HCT116 (cell line): ENCODE results near the gene LMOD3. TPM values are rescaled to one million over a fixed set of nuclear protein-coding genes. Genes with fewer than 3 reads are reported as not detected.

Experiments
- ATAC-seq: fragments of 200-7000 bp; cut with Tn5 transposase; 2 replicates; pipeline ENCODE4 v1.9.1; 2020; ENCODE audit warnings: mild to moderate bottlenecking, moderate library complexity
- BruUV-seq: library from RNA; stranded (reverse); fragments of 400-500 nt; replicated peaks from 2 replicates; lab custom pipeline; 2021; lab: Mats Ljungman, UMichigan
- CTCF ChIA-PET: fragments of 300-600 bp; sonication (Branson Sonifier 250); formaldehyde crosslinking; loops from one replicate; lab custom pipeline; 2021; ENCODE audit warnings: antibody characterized with exemption; lab: Charles Lee
- POLR2A ChIA-PET: fragments of 300-600, 350-600 bp; sonication (Branson Sonifier 250); formaldehyde crosslinking; loops from one replicate; lab custom pipeline; 2021; ENCODE audit warnings: antibody characterized with exemption; lab: Charles Lee
- RAD21 ChIA-PET, 2 experiments: fragments of 300-600 bp; sonication (Branson Sonifier 250); formaldehyde crosslinking; loops; one replicate each; lab custom pipeline; 2023; ENCODE audit warnings: low total read pairs in 2 of 2; ENCODE audit not compliant: uncharacterized antibody in 2 of 2, unreplicated experiment in 2 of 2, low non-redundant PET in 1 of 2; lab: Charles Lee
- DNase-seq: peaks from one replicate; pipeline ENCODE4 v3.0.0-alpha.2; 2010; ENCODE audit warnings: low read depth, low spot score
- H2AFZ ChIP-seq: fragments of 200-600 bp; shearing (Covaris generic), sonication (generic); 2 replicates; pipeline ENCODE4 v1.6.1; 2017; ENCODE audit warnings: low read depth, mixed run types, mixed read lengths, antibody characterized with exemption, low read length; ENCODE audit not compliant: poor library complexity, severe bottlenecking
- H3K27ac ChIP-seq: 2 replicates; pipeline ENCODE4 v1.5.1; 2012; ENCODE audit warnings: low read depth, low read length
- H3K27me3 ChIP-seq: fragments of 200-600 bp; sonication (generic); 2 replicates; pipeline ENCODE4 v1.6.1; 2016; ENCODE audit warnings: mixed run types, low read length, mixed read lengths; ENCODE audit not compliant: insufficient read depth
- H3K36me3 ChIP-seq, 2 experiments: fragments of 200-500 bp in 1 of 2; fragments of 200-600 bp in 1 of 2; sonication (Bioruptor generic) in 1 of 2; sonication (generic) in 1 of 2; 2 replicates each; pipeline versions ENCODE4 v1.5.1 to v1.6.1; 2014 to 2016; ENCODE audit warnings: low read length in 2 of 2, inconsistent platforms in 1 of 2, mixed read lengths in 1 of 2, mixed run types in 1 of 2; ENCODE audit not compliant: insufficient read depth in 2 of 2, control insufficient read depth in 1 of 2
- H3K4me1 ChIP-seq, 2 experiments: fragments of 200-600 bp in 1 of 2; sonication (generic) in 1 of 2; 2 replicates each; pipeline versions ENCODE4 v1.5.1 to v1.6.1; 2012 to 2017; ENCODE audit warnings: low read length in 2 of 2, inconsistent platforms in 1 of 2, mild to moderate bottlenecking in 1 of 2, mixed read lengths in 1 of 2, mixed run types in 1 of 2, moderate library complexity in 1 of 2; ENCODE audit not compliant: insufficient read depth in 2 of 2, control insufficient read depth in 1 of 2
- H3K4me2 ChIP-seq: fragments of 200-600 bp; sonication (generic); 2 replicates; pipeline ENCODE4 v1.6.1; 2017; ENCODE audit warnings: mixed run types, low read length, mixed read lengths
- H3K4me3 ChIP-seq, 2 experiments: fragments of 200-600 bp in 1 of 2; sonication (generic) in 1 of 2; replicated peaks in 1 of 2; 2 replicates each; pipeline ENCODE4 v1.5.1; 2011 to 2016; ENCODE audit warnings: low read length in 2 of 2, control low read depth in 1 of 2, low read depth in 1 of 2, mild to moderate bottlenecking in 1 of 2, mixed read lengths in 1 of 2, mixed run types in 1 of 2
- H3K79me2 ChIP-seq: fragments of 200-600 bp; sonication (generic); 2 replicates; pipeline ENCODE4 v1.6.1; 2017; ENCODE audit warnings: mild to moderate bottlenecking, mixed run types, low read length, moderate library complexity, mixed read lengths; ENCODE audit not compliant: insufficient read depth
- H3K9ac ChIP-seq: fragments of 200-600 bp; sonication (generic); 2 replicates; pipeline ENCODE4 v1.6.1; 2016; ENCODE audit warnings: low read length, mixed read lengths
- H3K9me2 ChIP-seq: fragments of 200-600 bp; sonication (generic), shearing (Covaris generic); 2 replicates; pipeline ENCODE4 v1.6.1; 2017; ENCODE audit warnings: mixed run types, mild to moderate bottlenecking, moderate library complexity; ENCODE audit not compliant: insufficient read depth
- H3K9me3 ChIP-seq, 2 experiments: fragments of 200-500 bp in 1 of 2; fragments of 200-600 bp in 1 of 2; sonication (Bioruptor generic) in 1 of 2; sonication (generic) in 1 of 2; 2 replicates each; pipeline ENCODE4 v1.6.1; 2014 to 2017; ENCODE audit warnings: low read length in 2 of 2, mixed read lengths in 2 of 2, inconsistent platforms in 1 of 2, low read depth in 1 of 2, mild to moderate bottlenecking in 1 of 2, mixed run types in 1 of 2, moderate library complexity in 1 of 2; ENCODE audit not compliant: control insufficient read depth in 1 of 2, insufficient read depth in 1 of 2
- H4K20me1 ChIP-seq: fragments of 200-600 bp; sonication (generic), shearing (Covaris generic); 2 replicates; pipeline ENCODE4 v1.6.1; 2017; ENCODE audit warnings: mixed run types, mild to moderate bottlenecking, moderate library complexity; ENCODE audit not compliant: insufficient read depth
- ATF3 ChIP-seq: IDR thresholded peaks from 2 replicates; pipeline ENCODE4 v1.6.1; 2012
- CBX3 ChIP-seq: IDR thresholded peaks from 2 replicates; pipeline ENCODE4 v1.6.1; 2012; ENCODE audit warnings: low read depth
- CEBPB ChIP-seq: IDR thresholded peaks from 2 replicates; pipeline ENCODE4 v1.6.1; 2012; ENCODE audit warnings: low read depth
- CTCF ChIP-seq, 3 experiments: fragments of 200-600 bp in 1 of 3; sonication (generic) in 1 of 3; IDR thresholded peaks in 2 of 3; conservative IDR thresholded peaks in 1 of 3; 2 replicates each; pipeline ENCODE4 v1.5.1; 2012 to 2017; ENCODE audit warnings: low read depth in 2 of 3, low read length in 2 of 3, antibody characterized with exemption in 1 of 3, borderline replicate concordance in 1 of 3, control low read depth in 1 of 3, mild to moderate bottlenecking in 1 of 3, mixed read lengths in 1 of 3, mixed run types in 1 of 3, moderate library complexity in 1 of 3; ENCODE audit not compliant: insufficient read depth in 1 of 3
- EGR1 ChIP-seq: IDR thresholded peaks from 2 replicates; pipeline ENCODE4 v1.6.1; 2012; ENCODE audit warnings: low read depth
- EZH2phosphoT487 ChIP-seq: fragments of 200-600 bp; IDR thresholded peaks from 2 replicates; pipeline ENCODE4 v1.6.1; 2018; ENCODE audit warnings: antibody characterized with exemption, borderline replicate concordance
- FOSL1 ChIP-seq: IDR thresholded peaks from 2 replicates; pipeline ENCODE4 v1.6.1; 2012; ENCODE audit warnings: low read depth
- MAX ChIP-seq: IDR thresholded peaks from 2 replicates; pipeline ENCODE4 v1.6.1; 2012
- POLR2A ChIP-seq: IDR thresholded peaks from 2 replicates; pipeline ENCODE4 v1.7.0; 2011; ENCODE audit warnings: borderline replicate concordance; ENCODE audit not compliant: insufficient read depth, insufficient read length; ENCODE audit errors: extremely low read depth
- POLR2AphosphoS5 ChIP-seq: IDR thresholded peaks from 2 replicates; pipeline ENCODE4 v1.6.1; 2011; ENCODE audit warnings: mild to moderate bottlenecking, low read depth, low read length, moderate library complexity
- SIN3A ChIP-seq: IDR thresholded peaks from 2 replicates; pipeline ENCODE4 v1.6.1; 2012; ENCODE audit warnings: low read depth
- TCF7L2 ChIP-seq: IDR thresholded peaks from 2 replicates; pipeline ENCODE4 v1.7.0; 2011; ENCODE audit warnings: borderline replicate concordance, inconsistent platforms; ENCODE audit not compliant: insufficient read depth, insufficient read length; ENCODE audit errors: extremely low read depth
- YY1 ChIP-seq: IDR thresholded peaks from 2 replicates; pipeline ENCODE4 v1.6.1; 2011; ENCODE audit warnings: low read length, low read depth, moderate library complexity, mild to moderate bottlenecking; ENCODE audit not compliant: insufficient replicate concordance; ENCODE audit errors: extremely low read depth
- ZBTB33 ChIP-seq: IDR thresholded peaks from 2 replicates; pipeline ENCODE4 v1.6.1; 2011; ENCODE audit warnings: mild to moderate bottlenecking, low read length, moderate library complexity; ENCODE audit not compliant: insufficient replicate concordance; ENCODE audit errors: extremely low read depth
- ZFX ChIP-seq: fragments of 450-650 bp; IDR thresholded peaks from 2 replicates; pipeline ENCODE4 v1.6.1; 2017
- intact Hi-C: fragments of 100-400 bp; cut with micrococcal nuclease; formaldehyde crosslinking; loops from 2 replicates; pipeline ENCODE4 v1.10.0; 2022
- total RNA-seq: library from RNA; stranded (reverse); gene quantifications from one replicate; pipeline ENCODE4 v1.2.1, GENCODE V29; 2021; ENCODE audit not compliant: unreplicated experiment

The LMOD3 gene
- total RNA-seq, 1 experiment from 2014 or later = not detected

- no peak overlapping the region for H3K4me2 ChIP-seq
- no peak overlapping the region for H2AFZ ChIP-seq
- DNase-seq = no peak
- no peaks in the 10 kb centered on the region for H3K9me3 ChIP-seq
- ChIA-PET RAD21 (interaction anchor here in 1 of 2 experiments (0.6 kb wide), 1 partner anchor 60 kb away, joined by 4 read pairs; no protein-coding TSS in a partner anchor), CTCF (interaction anchor here (1.0 kb wide), 1 partner anchor 141 kb away, joined by 3 read pairs; no protein-coding TSS in a partner anchor), POLR2A (no interaction called here)
- no peak overlapping the region for H3K9ac ChIP-seq
- TF ChIP-seq ZBTB33 (no peak), CEBPB (no peak), ZFX (no peak), POLR2AphosphoS5 (no peak), EGR1 (no peak), ATF3 (no peak), FOSL1 (no peak), TCF7L2 (no peak), SIN3A (no peak), EZH2phosphoT487 (no peak), YY1 (no peak), CBX3 (no peak), CTCF (IDR thresholded peaks at IDR 0.05 in 2 of 3, conservative IDR thresholded peaks at IDR 0.05 in 1 of 3; ENCODE audit: borderline replicate concordance in 1 of 3, insufficient read depth in 1 of 3, low read depth in 2 of 3, low read length in 2 of 3) (no peak), MAX (no peak), POLR2A (no peak)
- no peaks in the 10 kb centered on the region for H3K36me3 ChIP-seq
- intact Hi-C loops = no loop called here
- no peaks in the 10 kb centered on the region for H3K79me2 ChIP-seq
- no peak overlapping the region for H3K4me3 ChIP-seq
- BruUV-seq = no TSS peak
- no peaks in the 10 kb centered on the region for H3K9me2 ChIP-seq
- H3K27ac ChIP-seq = no peak overlapping the region
- no peaks in the 10 kb centered on the region for H4K20me1 ChIP-seq
- H3K27me3 ChIP-seq = no peaks in the 10 kb centered on the region
- no peaks in the 10 kb centered on the region for H3K4me1 ChIP-seq
- ATAC-seq = no peak
These were observed 43.3 kb upstream of the LMOD3 start for GRCh38 chr3:69165744-69166143.
